Neural progenitor cell (in vitro differentiated cells): ENCODE measurements around the gene METRNL.

Experiments used
- EZH2 ChIP-seq: fragments of 200-600 bp; sonication (generic); IDR thresholded peaks from 2 replicates; pipeline ENCODE4 v1.6.1; 2017; ENCODE audit warnings: antibody characterized with exemption, mild to moderate bottlenecking, moderate library complexity
- TF ChIP-seq, protein P1 (sequence below): fragments of 200-600 bp; sonication (generic); IDR thresholded peaks from 2 replicates; pipeline ENCODE4 v1.5.1; 2017; ENCODE audit warnings: antibody characterized with exemption, mild to moderate bottlenecking

DNA sequence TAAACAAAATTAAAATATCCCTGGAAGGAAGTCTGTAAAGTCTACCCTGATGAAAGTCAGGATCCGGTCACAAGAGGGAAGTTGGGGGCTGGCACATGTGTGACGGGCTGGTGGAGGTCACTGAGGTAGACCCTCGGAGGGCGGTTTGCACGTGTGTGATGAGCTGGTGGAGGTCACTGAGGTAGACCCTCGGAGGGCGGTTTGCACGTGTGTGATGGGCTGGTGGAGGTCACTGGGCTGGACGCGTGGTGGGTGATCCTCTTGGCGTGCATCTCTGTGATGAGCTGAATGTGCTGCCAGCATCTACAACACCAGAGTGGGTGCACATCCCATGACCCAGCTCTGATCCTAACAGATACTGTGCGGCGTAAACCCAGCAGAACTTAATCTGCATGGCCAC lies 43.7 kb upstream of the METRNL start:
- TF ChIP-seq, protein P1, sequence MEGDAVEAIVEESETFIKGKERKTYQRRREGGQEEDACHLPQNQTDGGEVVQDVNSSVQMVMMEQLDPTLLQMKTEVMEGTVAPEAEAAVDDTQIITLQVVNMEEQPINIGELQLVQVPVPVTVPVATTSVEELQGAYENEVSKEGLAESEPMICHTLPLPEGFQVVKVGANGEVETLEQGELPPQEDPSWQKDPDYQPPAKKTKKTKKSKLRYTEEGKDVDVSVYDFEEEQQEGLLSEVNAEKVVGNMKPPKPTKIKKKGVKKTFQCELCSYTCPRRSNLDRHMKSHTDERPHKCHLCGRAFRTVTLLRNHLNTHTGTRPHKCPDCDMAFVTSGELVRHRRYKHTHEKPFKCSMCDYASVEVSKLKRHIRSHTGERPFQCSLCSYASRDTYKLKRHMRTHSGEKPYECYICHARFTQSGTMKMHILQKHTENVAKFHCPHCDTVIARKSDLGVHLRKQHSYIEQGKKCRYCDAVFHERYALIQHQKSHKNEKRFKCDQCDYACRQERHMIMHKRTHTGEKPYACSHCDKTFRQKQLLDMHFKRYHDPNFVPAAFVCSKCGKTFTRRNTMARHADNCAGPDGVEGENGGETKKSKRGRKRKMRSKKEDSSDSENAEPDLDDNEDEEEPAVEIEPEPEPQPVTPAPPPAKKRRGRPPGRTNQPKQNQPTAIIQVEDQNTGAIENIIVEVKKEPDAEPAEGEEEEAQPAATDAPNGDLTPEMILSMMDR, result no peak
- no peak for TF ChIP-seq EZH2
